CD8-positive, alpha-beta memory T cell (primary cell): Measurements from ENCODE around the gene MS4A1. TPM values are rescaled to one million over a fixed set of nuclear protein-coding genes. Genes with fewer than 3 reads are reported as not detected.
A peak's percentile ranks its signal among the peaks of the same experiment; 100 is the strongest.
"Not testable (repeated sequence)": the region's sequence is repeated elsewhere in the genome, so short reads cannot be mapped to it uniquely, and the experiment has no call there.

Experiments
- CTCF ChIA-PET: fragments of 350-600 bp; sonication (Branson Sonifier 250); formaldehyde crosslinking; loops from one replicate; lab custom pipeline; 2021; ENCODE audit warnings: antibody characterized with exemption; lab: Charles Lee
- POLR2A ChIA-PET: fragments of 350-600 bp; sonication (Branson Sonifier 250); formaldehyde crosslinking; loops from one replicate; lab custom pipeline; 2021; ENCODE audit warnings: antibody characterized with exemption; lab: Charles Lee
- DNase-seq, 5 donors: peaks; one replicate each; pipeline versions ENCODE4 v3.0.0 to v3.0.0-alpha.2; 2020 to 2022; ENCODE audit warnings: mixed read lengths in 1 of 5
- H3K27ac ChIP-seq: one replicate; pipeline ENCODE4 v1.7.0; 2013; ENCODE audit warnings: low read depth, mild to moderate bottlenecking, low read length, moderate library complexity
- H3K27me3 ChIP-seq: 2 replicates; pipeline ENCODE4 v1.7.0; 2013; ENCODE audit warnings: low read length, mild to moderate bottlenecking; ENCODE audit not compliant: insufficient read depth, poor library complexity, severe bottlenecking
- H3K36me3 ChIP-seq: 2 replicates; pipeline ENCODE4 v1.7.0; 2013; ENCODE audit warnings: mild to moderate bottlenecking, low read length, moderate library complexity; ENCODE audit not compliant: insufficient read depth
- H3K4me1 ChIP-seq: 2 replicates; pipeline ENCODE4 v1.7.0; 2013; ENCODE audit warnings: mild to moderate bottlenecking, low read length, moderate library complexity; ENCODE audit not compliant: insufficient read depth
- H3K4me3 ChIP-seq: 2 replicates; pipeline ENCODE4 v1.7.0; 2013; ENCODE audit warnings: mild to moderate bottlenecking, low read length
- H3K9me3 ChIP-seq: 2 replicates; pipeline ENCODE4 v1.7.0; 2013; ENCODE audit warnings: mild to moderate bottlenecking, low read length
- H3K27ac Mint-ChIP-seq, 8 donors: one replicate each; pipeline ENCODE4 v1.8.0; 2020 to 2021; ENCODE audit warnings: mixed read lengths in 8 of 8, mild to moderate bottlenecking in 6 of 8, inconsistent platforms in 3 of 8, moderate library complexity in 3 of 8
- H3K27me3 Mint-ChIP-seq, 2 donors: one replicate each; pipeline ENCODE4 v1.8.0; 2020 to 2021; ENCODE audit warnings: mixed read lengths in 2 of 2, mild to moderate bottlenecking in 1 of 2, moderate library complexity in 1 of 2
- H3K36me3 Mint-ChIP-seq, 3 donors: one replicate each; pipeline ENCODE4 v1.8.0; 2020 to 2021; ENCODE audit warnings: mixed read lengths in 3 of 3, inconsistent platforms in 1 of 3, mild to moderate bottlenecking in 1 of 3
- H3K4me1 Mint-ChIP-seq, 3 donors: one replicate each; pipeline ENCODE4 v1.8.0; 2020 to 2021; ENCODE audit warnings: mixed read lengths in 3 of 3, inconsistent platforms in 1 of 3, mild to moderate bottlenecking in 1 of 3
- H3K4me3 Mint-ChIP-seq, 7 donors: one replicate each; pipeline ENCODE4 v1.8.0; 2020 to 2021; ENCODE audit warnings: mixed read lengths in 7 of 7, mild to moderate bottlenecking in 6 of 7, moderate library complexity in 4 of 7, inconsistent platforms in 2 of 7
- H3K9me3 Mint-ChIP-seq, 5 donors: one replicate each; pipeline ENCODE4 v1.8.0; 2020 to 2022; ENCODE audit warnings: mixed read lengths in 5 of 5, mild to moderate bottlenecking in 3 of 5, moderate library complexity in 2 of 5, inconsistent platforms in 1 of 5
- polyA plus RNA-seq: library from polyadenylated mRNA; unstranded; fragments of 300-500 nt; fragmentation: Illumina TruSeq; gene quantifications from one replicate; pipeline ENCODE4 v1.2.3, GENCODE V29; 2021
- total RNA-seq, 2 experiments: library from RNA; stranded (reverse); gene quantifications; one replicate each; pipeline ENCODE4 v1.2.3, GENCODE V29; 2021

The MS4A1 gene
- total and polyA plus RNA-seq, 3 experiments from 2014 or later, result 0.70 to 11.1 (median 1.2) TPM

GRCh38 chr11:60447846-60448245 is 7.8 kb upstream of the MS4A1 start:
- peaks cover 0 to 2% of the 10 kb centered on the region in 2 donors for H3K27me3 Mint-ChIP-seq
- CTCF ChIA-PET, result no interaction called here

GRCh38 chr11:60451185-60451584 is 4.5 kb upstream of the MS4A1 start:
- H3K27ac ChIP-seq, H3K36me3 ChIP-seq, H3K27ac Mint-ChIP-seq, H3K27me3 Mint-ChIP-seq, H3K27me3 ChIP-seq, H3K4me3 Mint-ChIP-seq, H3K4me3 ChIP-seq, H3K36me3 Mint-ChIP-seq, CTCF ChIA-PET, DNase-seq, H3K9me3 Mint-ChIP-seq, H3K9me3 ChIP-seq, H3K4me1 ChIP-seq, POLR2A ChIA-PET: not testable (repeated sequence)
- peaks cover 26 to 33% (median 33%) of the 10 kb centered on the region in 3 donors for H3K4me1 Mint-ChIP-seq

More at GRCh38 chr11:60447846-60448245, 7.8 kb upstream of the MS4A1 start:
- H3K4me3 Mint-ChIP-seq, result no peak overlapping the region
- no peaks in the 10 kb centered on the region for H3K36me3 Mint-ChIP-seq
- Histone ChIP-seq H3K4me1 (peaks cover 12% of the 10 kb centered on the region), H3K27me3 (no peaks in the 10 kb centered on the region), H3K36me3 (no peaks in the 10 kb centered on the region), H3K9me3 (no peaks in the 10 kb centered on the region), H3K4me3 (no peak overlapping the region), H3K27ac (no peak overlapping the region)
- H3K9me3 Mint-ChIP-seq, result no peaks in the 10 kb centered on the region
- POLR2A ChIA-PET, result no interaction called here
- H3K27ac Mint-ChIP-seq, result peak overlapping the region in 2 of 8 donors; percentile 5 to 24
- peaks cover 16 to 27% (median 21%) of the 10 kb centered on the region in 3 donors for H3K4me1 Mint-ChIP-seq
- DNase-seq, result no peak

- no peak for DNase-seq
- CTCF ChIA-PET, result no interaction called here
- no peak overlapping the region for H3K4me3 ChIP-seq
- Mint-ChIP-seq H3K4me3 (peak overlapping the region in 1 of 7 donors; percentile 10), H3K36me3 (peaks cover 0 to 11% (median 0%) of the 10 kb centered on the region in 3 donors), H3K27ac (peak overlapping the region in 3 of 8 donors; percentile 45 to 92 (median 56)), H3K27me3 (peaks cover 0 to 3% of the 10 kb centered on the region in 2 donors), H3K9me3 (no peaks in the 10 kb centered on the region), H3K4me1 (peaks cover 31 to 42% (median 33%) of the 10 kb centered on the region in 3 donors)
- H3K27ac ChIP-seq, result no peak overlapping the region
- POLR2A ChIA-PET, result no interaction called here
- no peaks in the 10 kb centered on the region for H3K27me3 ChIP-seq
- H3K4me1 ChIP-seq, result peaks cover 4% of the 10 kb centered on the region
- H3K9me3 ChIP-seq, result no peaks in the 10 kb centered on the region
- no peaks in the 10 kb centered on the region for H3K36me3 ChIP-seq
These were observed 1.4 kb upstream of the MS4A1 start for GRCh38 chr11:60454212-60454611.

DNA sequence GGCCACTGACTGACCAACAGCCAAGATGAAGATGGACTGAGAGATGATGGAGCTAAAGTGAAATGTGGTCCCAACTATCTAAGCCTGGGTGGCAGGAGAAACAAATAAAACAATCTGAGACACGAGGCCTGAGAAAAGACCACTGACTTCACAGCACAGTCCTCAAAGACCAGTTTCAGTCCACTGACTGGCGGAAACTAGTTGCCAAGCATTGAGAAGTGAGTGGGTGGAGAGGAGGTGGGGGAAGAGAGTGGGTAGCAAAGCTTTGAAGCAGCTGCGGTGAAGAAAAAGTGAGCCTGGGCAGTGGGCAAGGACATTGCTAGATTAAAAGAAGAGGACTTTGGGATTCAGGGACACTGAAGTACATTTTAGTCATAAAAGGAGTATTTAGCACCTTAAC is 1.9 kb downstream of the MS4A1 start:
- peaks cover 4% of the 10 kb centered on the region for H3K4me1 ChIP-seq
- H3K9me3 ChIP-seq, result no peaks in the 10 kb centered on the region
- Mint-ChIP-seq H3K27me3 (peaks cover 0 to 3% of the 10 kb centered on the region in 2 donors), H3K27ac (peak overlapping the region in 1 of 8 donors; percentile 13), H3K36me3 (peaks cover 0 to 11% (median 0%) of the 10 kb centered on the region in 3 donors), H3K4me1 (peaks cover 31 to 42% (median 33%) of the 10 kb centered on the region in 3 donors), H3K4me3 (peak overlapping the region in 5 of 7 donors; percentile 3 to 86 (median 15)), H3K9me3 (no peaks in the 10 kb centered on the region)
- DNase-seq, result no peak
- no peak overlapping the region for H3K27ac ChIP-seq
- H3K27me3 ChIP-seq, result no peaks in the 10 kb centered on the region
- ChIA-PET CTCF (no interaction called here), POLR2A (no interaction called here)
- no peak overlapping the region for H3K4me3 ChIP-seq
- H3K36me3 ChIP-seq, result no peaks in the 10 kb centered on the region

DNA sequence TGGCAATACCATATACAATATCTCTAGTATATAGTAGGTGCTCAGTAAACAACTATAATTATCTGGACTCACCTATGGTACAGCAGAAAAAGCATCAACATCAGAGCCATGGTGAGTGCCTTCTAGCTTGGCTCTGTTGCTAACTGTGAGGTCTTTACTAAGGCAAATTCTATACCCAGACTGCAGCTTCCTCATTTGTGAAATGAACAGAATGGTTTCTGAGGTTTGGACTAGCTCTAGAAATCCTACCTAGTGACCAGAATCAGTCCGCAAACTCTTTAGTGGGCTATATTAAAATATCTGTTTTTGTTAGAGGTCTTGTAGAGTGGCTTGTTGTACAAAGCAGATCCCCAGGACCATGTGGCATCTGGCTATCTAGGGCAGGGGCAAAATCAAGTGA is 3.7 kb downstream of the MS4A1 start:
- no peak for DNase-seq
- POLR2A ChIA-PET, result no interaction called here
- Mint-ChIP-seq H3K27ac (peak overlapping the region in 1 of 8 donors; percentile 2), H3K36me3 (peaks cover 0 to 15% (median 11%) of the 10 kb centered on the region in 3 donors), H3K9me3 (no peaks in the 10 kb centered on the region), H3K27me3 (peaks cover 0 to 3% of the 10 kb centered on the region in 2 donors), H3K4me3 (no peak overlapping the region), H3K4me1 (peaks cover 31 to 37% (median 33%) of the 10 kb centered on the region in 3 donors)
- no peaks in the 10 kb centered on the region for H3K9me3 ChIP-seq
- peaks cover 4% of the 10 kb centered on the region for H3K4me1 ChIP-seq
- H3K36me3 ChIP-seq, result no peaks in the 10 kb centered on the region
- H3K4me3 ChIP-seq, result no peak overlapping the region
- CTCF ChIA-PET, result no interaction called here
- no peaks in the 10 kb centered on the region for H3K27me3 ChIP-seq
- H3K27ac ChIP-seq, result no peak overlapping the region

- H3K4me1 ChIP-seq, result no peaks in the 10 kb centered on the region
- H3K27me3 Mint-ChIP-seq, result peaks cover 0 to 10% of the 10 kb centered on the region in 2 donors
- ChIA-PET CTCF (no interaction called here), POLR2A (no interaction called here)
- H3K27ac Mint-ChIP-seq, result no peak overlapping the region
- no peak overlapping the region for H3K4me3 Mint-ChIP-seq
- no peaks in the 10 kb centered on the region for H3K9me3 Mint-ChIP-seq
- no peak overlapping the region for H3K27ac ChIP-seq
- no peaks in the 10 kb centered on the region for H3K36me3 ChIP-seq
- DNase-seq, result no peak
- no peaks in the 10 kb centered on the region for H3K9me3 ChIP-seq
- no peak overlapping the region for H3K4me3 ChIP-seq
- peaks cover 0 to 34% (median 0%) of the 10 kb centered on the region in 3 donors for H3K36me3 Mint-ChIP-seq
- H3K4me1 Mint-ChIP-seq, result no peaks in the 10 kb centered on the region
- H3K27me3 ChIP-seq, result no peaks in the 10 kb centered on the region
These were observed 13.2 kb downstream of the MS4A1 start for GRCh38 chr11:60468829-60469228.

- POLR2A ChIA-PET, result no interaction called here
- H3K9me3 ChIP-seq, result no peaks in the 10 kb centered on the region
- Mint-ChIP-seq H3K4me1 (no peaks in the 10 kb centered on the region), H3K9me3 (no peaks in the 10 kb centered on the region), H3K27ac (no peak overlapping the region), H3K27me3 (peaks cover 0 to 10% of the 10 kb centered on the region in 2 donors), H3K4me3 (no peak overlapping the region), H3K36me3 (peaks cover 0 to 25% (median 0%) of the 10 kb centered on the region in 3 donors)
- DNase-seq, result no peak
- no peaks in the 10 kb centered on the region for H3K4me1 ChIP-seq
- no peaks in the 10 kb centered on the region for H3K27me3 ChIP-seq
- H3K4me3 ChIP-seq, result no peak overlapping the region
- no peaks in the 10 kb centered on the region for H3K36me3 ChIP-seq
- CTCF ChIA-PET, result no interaction called here
- no peak overlapping the region for H3K27ac ChIP-seq
These were observed 14.1 kb downstream of the MS4A1 start for GRCh38 chr11:60469723-60470122.

DNA sequence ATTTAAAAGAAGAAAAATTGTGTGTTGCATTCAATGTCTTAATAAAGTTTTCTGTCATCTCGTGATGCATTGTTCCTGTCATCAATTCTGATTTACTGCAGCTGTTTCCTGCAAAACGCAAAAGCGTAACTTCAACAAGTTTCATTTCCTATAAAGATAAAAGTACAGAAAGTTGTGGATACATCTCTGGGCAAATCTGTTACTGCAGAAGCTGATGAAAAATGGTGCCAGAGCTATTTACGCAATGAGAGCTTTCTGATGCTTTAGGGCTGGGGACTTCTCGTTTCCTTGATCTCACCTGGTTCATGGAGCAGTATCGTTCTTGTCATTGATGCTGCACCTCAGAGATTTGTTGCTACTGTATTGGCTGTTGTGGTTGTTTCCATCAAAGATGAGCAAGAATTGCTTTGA is 21.4 kb downstream of the MS4A1 start:
- POLR2A ChIA-PET, result no interaction called here
- peak overlapping the region in 1 of 8 donors; percentile 4 for H3K27ac Mint-ChIP-seq
- CTCF ChIA-PET, result no interaction called here

More for the DNA sequence above, 21.4 kb downstream of the MS4A1 start:
- H3K9me3 ChIP-seq, result no peaks in the 10 kb centered on the region
- no peaks in the 10 kb centered on the region for H3K36me3 Mint-ChIP-seq
- peaks cover 2 to 3% of the 10 kb centered on the region in 2 donors for H3K27me3 Mint-ChIP-seq
- DNase-seq, result no peak
- H3K4me3 Mint-ChIP-seq, result peak overlapping the region in 1 of 7 donors; percentile 16
- peaks cover 0 to 3% (median 2%) of the 10 kb centered on the region in 5 donors for H3K9me3 Mint-ChIP-seq
- H3K27ac ChIP-seq, result no peak overlapping the region
- H3K4me3 ChIP-seq, result no peak overlapping the region
- H3K27me3 ChIP-seq, result no peaks in the 10 kb centered on the region
- H3K4me1 ChIP-seq, result no peaks in the 10 kb centered on the region
- H3K4me1 Mint-ChIP-seq, result peaks cover 2 to 6% (median 4%) of the 10 kb centered on the region in 3 donors
- H3K36me3 ChIP-seq, result no peaks in the 10 kb centered on the region
